Forelimb muscle (tissue), 1 donor: ENCODE results near the gene OR2A5. TPM values are rescaled to one million over a fixed set of nuclear protein-coding genes. Genes with fewer than 3 reads are reported as not detected.
"Not testable (repeated sequence)": the region's sequence is repeated elsewhere in the genome, so short reads cannot be mapped to it uniquely, and the experiment has no call there.

Experiments
- DNase-seq: peaks from one replicate; pipeline ENCODE4 v3.0.0-alpha.2; 2013; ENCODE audit warnings: low read depth
- polyA plus RNA-seq: library from polyadenylated mRNA; unstranded; fragments of 120-200 nt; gene quantifications from one replicate; pipeline ENCODE4 v1.2.1, GENCODE V29; 2013; ENCODE audit not compliant: insufficient read length

Gene OR2A5, protein sequence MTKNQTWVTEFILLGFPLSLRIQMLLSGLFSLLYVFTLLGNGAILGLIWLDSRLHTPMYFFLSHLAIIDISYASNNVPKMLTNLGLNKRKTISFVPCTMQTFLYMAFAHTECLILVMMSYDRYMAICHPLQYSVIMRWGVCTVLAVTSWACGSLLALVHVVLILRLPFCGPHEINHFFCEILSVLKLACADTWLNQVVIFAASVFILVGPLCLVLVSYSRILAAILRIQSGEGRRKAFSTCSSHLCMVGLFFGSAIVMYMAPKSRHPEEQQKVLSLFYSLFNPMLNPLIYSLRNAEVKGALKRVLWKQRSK
- polyA plus RNA-seq, result not detected

DNA sequence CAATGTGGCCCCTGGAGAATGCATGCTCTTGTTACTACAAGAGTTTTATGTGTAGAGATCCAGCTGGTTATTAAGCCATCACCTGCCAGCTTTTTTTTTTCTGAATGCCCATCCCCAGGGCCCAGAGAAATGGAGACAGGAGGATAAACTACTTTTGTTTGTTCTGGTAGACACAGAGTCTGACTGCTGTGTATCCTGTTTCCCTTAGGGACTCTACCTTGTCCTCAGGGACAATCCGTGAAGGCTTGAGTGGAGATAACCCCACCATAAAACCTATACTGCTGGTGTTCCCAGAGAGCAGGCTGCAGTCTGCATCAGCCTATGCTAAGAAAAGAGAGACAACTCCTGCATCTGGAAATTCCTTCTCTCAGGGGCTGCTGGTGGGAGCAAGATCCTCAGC is at the start of gene OR2A5:
Gene OR2A5, plus strand, starts transcription at position 301 of the 400 bp plus-strand sequence. CDS start 1,454 bp downstream, outside the sequence.
- DNase-seq, result no peak

DNA sequence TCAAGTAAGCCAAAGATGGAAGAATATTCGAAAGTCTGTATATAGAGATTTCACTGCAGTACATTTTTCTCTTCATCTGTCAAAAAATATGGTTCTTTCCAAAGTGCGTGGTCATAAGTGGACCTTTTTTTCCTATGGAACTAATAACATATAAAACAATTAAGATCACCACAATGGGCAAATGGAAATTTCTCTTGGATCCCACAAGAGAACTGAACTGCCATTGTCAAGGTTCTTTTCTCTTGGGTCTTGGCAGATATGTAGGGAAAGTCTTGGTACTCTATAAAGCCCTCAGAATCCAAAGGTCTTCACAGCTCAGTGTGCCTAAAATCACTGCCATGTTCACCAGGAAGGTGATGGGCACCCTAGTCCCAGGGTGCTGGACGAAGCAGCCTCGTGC is 48.7 kb upstream of the OR2A5 start, which contains the start of gene OR6B1:
Gene OR6B1, plus strand, starts transcription at position 301 of the 400 bp plus-strand sequence. CDS start 3,677 bp downstream, outside the sequence.
- no peak for DNase-seq

DNA sequence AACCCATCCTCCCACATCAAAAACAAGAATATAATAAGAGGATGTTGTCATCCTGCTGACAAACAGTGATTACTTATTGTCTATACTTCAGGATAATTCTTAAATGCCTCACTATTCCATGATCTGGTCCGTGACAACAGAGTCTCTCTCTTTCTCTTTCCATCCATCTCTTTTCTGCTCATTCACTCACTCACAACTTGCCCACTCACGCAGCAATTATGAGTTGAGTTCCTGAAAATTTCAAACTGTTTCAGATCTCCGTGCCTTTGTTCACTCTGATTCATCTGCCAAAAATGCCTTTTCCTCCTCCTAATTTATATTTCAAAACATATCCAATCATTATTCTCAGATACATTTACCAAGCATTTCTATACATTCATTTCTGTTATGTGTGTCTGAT is 47.2 kb upstream of the OR2A5 start:
- no peak for DNase-seq

DNA sequence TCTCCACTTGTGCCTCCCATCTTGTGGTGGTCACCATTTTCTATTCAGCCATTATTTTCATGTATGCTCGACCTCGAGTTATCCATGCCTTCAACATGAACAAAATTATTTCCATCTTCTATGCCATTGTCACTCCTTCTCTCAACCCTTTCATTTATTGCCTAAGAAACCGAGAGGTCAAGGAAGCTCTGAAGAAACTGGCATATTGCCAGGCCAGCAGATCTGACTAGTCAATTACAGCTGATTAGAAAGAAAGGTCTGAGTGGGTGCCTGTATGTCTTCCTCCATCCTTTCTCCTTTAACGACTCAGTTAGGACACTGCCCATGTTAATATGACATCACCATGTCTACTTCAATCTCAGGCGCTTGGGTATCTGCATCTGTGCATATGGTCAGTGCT is 44.0 kb upstream of the OR2A5 start:
- DNase-seq, result no peak

- no peak for DNase-seq
Observed at GRCh38 chr7:144006029-144006691, 42.6 kb upstream of the OR2A5 start.

DNA sequence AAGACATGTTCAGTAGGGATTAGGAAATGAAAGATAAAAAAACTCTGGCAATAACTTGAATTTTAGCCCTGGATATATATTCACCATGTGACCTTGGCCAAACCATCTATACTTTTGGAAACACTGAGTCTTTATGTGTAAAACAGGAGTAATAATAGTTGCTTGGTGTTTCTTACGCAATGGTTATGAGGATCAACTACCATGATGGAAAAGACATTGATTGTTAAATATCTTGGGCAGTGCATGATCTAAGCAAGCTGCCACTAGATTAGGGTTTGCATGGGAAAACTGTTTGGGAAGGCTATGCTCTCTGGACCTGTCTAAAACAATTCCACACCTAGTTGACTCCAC is 42.1 kb upstream of the OR2A5 start:
- DNase-seq, result no peak

DNA sequence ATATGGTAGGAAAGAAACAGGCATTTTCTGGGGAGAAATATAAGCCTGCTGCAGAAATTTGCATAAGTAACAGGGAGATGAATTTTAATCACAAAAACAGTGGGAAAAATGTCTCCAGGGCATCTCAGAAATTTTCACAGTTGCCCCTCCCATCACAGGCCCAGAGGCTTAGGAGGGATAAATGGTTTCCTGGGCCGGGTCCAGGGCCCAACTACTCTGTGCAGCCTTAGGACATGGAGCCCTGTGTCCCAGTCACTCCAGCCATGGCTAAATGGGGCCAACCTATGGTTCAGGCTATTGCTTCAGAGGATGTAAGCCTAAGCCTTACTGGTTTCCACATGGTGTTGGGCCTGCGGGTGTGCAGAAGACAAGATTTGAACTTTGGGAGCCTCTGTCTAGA is 39.4 kb upstream of the OR2A5 start:
- DNase-seq, result no peak

- DNase-seq, result not testable (repeated sequence)
Observed at GRCh38 chr7:144010061-144010460, 38.7 kb upstream of the OR2A5 start.

DNA sequence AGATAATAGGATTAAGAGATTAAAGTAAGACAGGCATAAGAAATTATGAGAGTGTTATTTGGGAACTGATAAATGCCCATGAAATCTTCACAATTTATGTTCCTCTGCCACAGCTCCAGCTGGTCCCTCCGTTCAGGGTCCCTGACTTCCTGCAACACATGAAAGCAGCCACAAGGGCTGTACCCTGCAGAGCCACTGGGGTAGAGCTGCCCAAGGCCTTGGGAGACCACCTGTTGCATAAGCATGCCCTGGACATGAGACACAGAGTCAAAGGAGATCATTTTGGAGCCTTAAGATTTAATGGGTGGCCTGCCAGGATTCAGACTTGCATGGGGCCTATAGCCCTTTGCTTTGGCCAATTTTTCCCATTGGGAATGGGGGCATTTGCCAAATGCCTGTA is 37.9 kb upstream of the OR2A5 start:
- DNase-seq, result not testable (repeated sequence)

- no peak for DNase-seq
Observed at GRCh38 chr7:144011458-144012230, 37.1 kb upstream of the OR2A5 start.

GRCh38 chr7:144018065-144018464 is 30.7 kb upstream of the OR2A5 start:
- no peak for DNase-seq

- no peak for DNase-seq
Observed at GRCh38 chr7:144019457-144019856, 29.3 kb upstream of the OR2A5 start.

- DNase-seq, result no peak
Observed at GRCh38 chr7:144020340-144020739, 28.4 kb upstream of the OR2A5 start.

DNA sequence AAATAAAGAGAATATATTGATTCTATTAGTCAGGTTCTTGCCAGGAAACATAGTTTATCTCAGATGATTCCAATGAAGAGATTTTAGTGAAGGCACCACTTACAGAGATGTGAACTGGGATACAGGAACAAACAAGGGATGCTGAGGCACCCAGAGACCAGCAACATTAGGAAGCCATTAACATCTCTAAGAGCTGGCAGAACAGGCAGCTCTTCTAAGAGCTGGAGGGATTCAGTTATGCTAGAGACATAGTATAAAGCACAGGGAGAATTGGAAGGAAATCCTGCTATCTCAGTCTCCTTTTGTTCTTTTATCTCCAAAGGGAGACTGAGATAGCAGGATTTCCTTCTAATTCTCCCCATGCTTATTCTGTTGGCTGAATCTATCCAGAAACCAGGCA is 26.6 kb upstream of the OR2A5 start:
- no peak for DNase-seq

DNA sequence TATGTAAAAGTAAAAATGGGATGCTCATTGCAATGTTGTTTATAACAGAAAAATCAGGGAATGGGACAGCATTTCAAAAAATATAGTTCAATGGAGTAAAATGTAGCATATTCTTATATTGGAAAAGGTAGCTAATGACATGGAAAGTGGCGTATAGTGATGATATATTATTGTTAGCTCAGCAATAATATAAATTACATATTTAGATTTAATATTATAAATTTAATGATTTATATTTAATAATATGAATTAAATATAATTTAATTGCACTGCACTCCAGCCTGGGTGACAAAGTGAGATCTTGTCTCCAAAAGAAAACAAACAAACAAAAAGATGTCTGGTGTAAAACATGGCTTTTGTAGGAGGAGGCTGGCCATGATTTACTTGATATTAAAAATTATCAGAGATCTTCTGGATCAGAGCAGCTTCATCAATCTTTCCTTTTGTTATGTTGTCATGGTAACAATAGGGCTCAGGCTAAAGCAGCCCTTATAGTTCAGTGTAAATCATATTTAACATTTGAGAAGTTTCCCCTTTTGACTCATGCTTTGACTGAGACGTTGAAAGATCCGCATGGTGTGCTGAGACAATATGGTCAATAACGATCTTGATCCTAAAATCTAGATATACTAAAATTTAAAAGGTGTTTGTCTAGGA is 25.4 kb upstream of the OR2A5 start:
- no peak for DNase-seq

GRCh38 chr7:144024213-144024612 is 24.5 kb upstream of the OR2A5 start:
- DNase-seq, result no peak

DNA sequence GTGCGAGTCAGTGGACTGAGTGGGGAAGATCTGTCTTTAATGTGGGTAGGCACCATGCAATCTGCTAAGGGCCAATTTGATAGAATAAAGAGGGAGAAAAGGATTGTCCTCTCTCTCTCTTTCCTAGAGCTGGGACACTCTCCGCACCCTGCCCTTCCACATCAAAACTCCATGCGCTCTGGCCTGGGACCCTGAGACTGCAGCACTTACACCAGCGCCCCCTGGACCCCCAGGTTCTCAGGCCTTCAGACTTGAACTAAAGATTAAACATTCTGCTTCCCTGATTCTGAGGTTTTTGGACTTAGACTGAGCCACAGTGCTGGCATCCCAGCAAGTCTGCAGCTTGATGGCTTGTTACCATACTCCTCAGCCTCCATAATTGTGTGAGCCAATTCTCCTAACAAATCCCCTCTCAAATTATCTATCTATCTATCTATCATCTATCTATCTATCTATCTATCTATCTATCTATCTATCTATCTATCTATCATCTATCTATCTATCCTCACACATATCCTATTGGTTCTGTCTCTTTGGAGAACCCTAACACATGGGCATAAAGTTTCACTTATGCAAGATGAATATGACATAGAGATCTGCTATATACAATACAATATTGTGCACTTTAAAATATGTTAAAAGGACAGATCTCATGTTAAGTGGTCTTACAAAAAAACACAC is 22.4 kb upstream of the OR2A5 start:
- DNase-seq, result no peak

DNA sequence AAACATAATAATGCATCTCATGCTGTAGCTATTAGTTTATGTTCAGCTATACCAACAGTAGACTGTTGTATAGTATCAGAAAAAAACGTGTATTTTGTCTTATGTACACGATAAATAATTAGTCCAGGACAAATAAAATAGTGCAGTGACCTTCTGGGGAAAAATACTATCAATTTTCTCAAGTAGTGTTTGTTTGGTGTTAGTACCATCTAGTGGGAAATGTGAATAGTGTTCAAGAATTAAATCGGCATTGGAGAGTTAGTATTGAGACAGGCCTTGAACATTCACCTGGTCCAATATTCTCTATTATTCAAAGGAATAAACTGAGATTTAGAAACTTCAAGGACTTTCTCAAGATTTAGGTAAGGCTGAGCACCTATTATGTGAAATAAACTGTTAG is 21.7 kb upstream of the OR2A5 start:
- DNase-seq, result no peak

DNA sequence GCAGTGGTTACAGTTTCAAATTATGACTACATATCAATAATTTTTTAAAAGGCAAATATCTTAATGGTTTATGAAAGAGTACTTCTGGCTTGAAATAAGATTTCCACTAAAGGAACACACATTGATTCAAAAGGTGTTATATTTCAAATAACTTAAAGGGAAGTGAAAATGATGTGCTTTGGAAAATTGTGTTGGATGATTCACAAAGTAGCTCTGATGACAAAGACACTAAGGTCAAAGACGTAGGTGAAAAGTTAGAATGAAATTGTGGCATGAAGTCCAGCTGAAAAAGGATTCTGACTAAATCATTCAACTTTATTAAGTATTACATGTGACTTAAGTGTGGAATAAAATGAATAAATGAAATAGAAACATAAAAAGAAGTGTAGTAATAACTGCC is 20.8 kb upstream of the OR2A5 start:
- DNase-seq, result no peak

DNA sequence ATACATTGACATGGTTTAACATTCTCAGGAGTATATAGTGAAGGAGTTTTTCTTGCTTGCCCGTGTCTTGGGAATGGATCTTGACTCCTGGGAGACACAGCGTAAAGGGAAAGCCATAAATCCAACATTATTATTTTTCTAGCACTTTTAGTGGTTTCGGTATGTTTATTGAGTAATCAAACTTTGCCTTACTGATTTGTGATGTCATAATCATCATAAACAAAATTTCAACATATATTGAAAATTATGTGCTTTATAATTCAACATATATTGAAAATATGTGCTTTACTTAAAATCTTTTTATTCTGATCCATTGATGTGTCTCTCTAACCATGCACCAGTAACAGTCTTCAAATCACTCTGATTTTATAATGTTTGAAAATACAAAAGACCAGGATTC is 20.2 kb upstream of the OR2A5 start:
- no peak for DNase-seq

DNA sequence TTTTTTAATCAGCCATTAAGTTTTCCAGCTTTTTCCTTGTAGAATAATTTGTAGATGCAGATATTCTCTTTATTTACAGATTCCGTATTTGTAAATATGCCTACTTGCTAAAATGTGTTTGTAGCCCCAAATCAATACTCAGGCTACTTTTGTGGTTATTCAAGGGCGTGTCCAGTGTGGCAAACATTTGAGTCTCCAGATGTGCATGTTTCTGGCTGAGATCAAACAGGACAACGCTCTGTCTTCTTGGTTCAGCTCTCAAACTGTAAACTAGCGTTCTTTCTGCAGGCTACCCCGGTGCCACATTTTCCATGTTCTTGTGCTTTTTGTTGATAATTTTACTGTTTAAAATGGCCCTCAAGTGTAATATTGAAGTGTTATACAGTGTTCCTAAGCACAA is 16.2 kb upstream of the OR2A5 start:
- no peak for DNase-seq
